ENCODE data around the gene S100A1.

The S100A1 gene

GRCh38 chr1:153609585-153609907 is 18.7 kb upstream of the S100A1 start:
- no peak for TF ChIP-seq CTCF (conservative IDR thresholded peaks at IDR 0.05; ENCODE audit: low read depth)
- ChIA-PET POLR2A (ENCODE audit: low non-redundant PET) (no interaction called here), CTCF (interaction anchor here (0.6 to 2.3 kb wide), 4 partner anchors 8 to 41 kb away, joined by 3 to 8 read pairs (median 4); partner anchors contain the start of gene S100A1)
- DNase-seq (ENCODE audit: low spot score) = no peak
- H3K27ac ChIP-seq = peak overlapping the region; percentile 99

GRCh38 chr1:153610334-153610733 is 17.9 kb upstream of the S100A1 start:
- no peak for DNase-seq (ENCODE audit: low spot score)
- H3K27ac ChIP-seq = peak overlapping the region; percentile 99
- ChIA-PET POLR2A (ENCODE audit: low non-redundant PET) (interaction anchor here (1.5 to 7.6 kb wide), 2 partner anchors 16 to 24 kb away, joined by 6 to 56 read pairs; partner anchors contain the start of genes CHTOP, S100A1 and S100A13), CTCF (interaction anchor here (1.0 to 2.3 kb wide), 3 partner anchors 38 to 101 kb away, joined by 4 to 8 read pairs (median 4); no protein-coding TSS in a partner anchor)
- TF ChIP-seq CTCF (conservative IDR thresholded peaks at IDR 0.05; ENCODE audit: low read depth) = no peak

- DNase-seq (ENCODE audit: low spot score) = peak; percentile 90
- CTCF ChIA-PET = interaction anchor here (1.0 to 2.3 kb wide), 2 partner anchors 38 to 102 kb away, joined by 4 to 8 read pairs; no protein-coding TSS in a partner anchor
- TF ChIP-seq CTCF (conservative IDR thresholded peaks at IDR 0.05; ENCODE audit: low read depth) = no peak
- peak overlapping the region; percentile 99 for H3K27ac ChIP-seq
- POLR2A ChIA-PET (ENCODE audit: low non-redundant PET) = interaction anchor here (1.5 to 7.6 kb wide), 2 partner anchors 16 to 23 kb away, joined by 6 to 56 read pairs; partner anchors contain the start of genes CHTOP, S100A1 and S100A13
Measured at GRCh38 chr1:153610811-153611301, 17.4 kb upstream of the S100A1 start.

- peak overlapping the region; percentile 99 for H3K27ac ChIP-seq
- TF ChIP-seq CTCF (conservative IDR thresholded peaks at IDR 0.05; ENCODE audit: low read depth) = no peak
- POLR2A ChIA-PET (ENCODE audit: low non-redundant PET) = interaction anchor here (1.5 to 7.6 kb wide), 2 partner anchors 15 to 23 kb away, joined by 6 to 56 read pairs; partner anchors contain the start of genes CHTOP, S100A1 and S100A13
- no peak for DNase-seq (ENCODE audit: low spot score)
- CTCF ChIA-PET = interaction anchor here (4.5 kb wide), 1 partner anchor 39 kb away, joined by 23 read pairs; no protein-coding TSS in a partner anchor
Measured at GRCh38 chr1:153611356-153611755, 16.9 kb upstream of the S100A1 start.

- peak overlapping the region; percentile 99 for H3K27ac ChIP-seq
- ChIA-PET POLR2A (ENCODE audit: low non-redundant PET) (interaction anchor here (0.6 to 7.6 kb wide), 6 partner anchors 14 to 46 kb away, joined by 3 to 56 read pairs (median 4); partner anchors contain the start of genes CHTOP, S100A1 and S100A13), CTCF (interaction anchor here (4.5 kb wide), 1 partner anchor 40 kb away, joined by 23 read pairs; no protein-coding TSS in a partner anchor)
- TF ChIP-seq CTCF (conservative IDR thresholded peaks at IDR 0.05; ENCODE audit: low read depth) = no peak
- DNase-seq (ENCODE audit: low spot score) = no peak
Measured at GRCh38 chr1:153612111-153612754, 16.0 kb upstream of the S100A1 start.

- DNase-seq (ENCODE audit: low spot score) = peak; percentile 92
- POLR2A ChIA-PET (ENCODE audit: low non-redundant PET) = interaction anchor here (0.5 to 7.6 kb wide), 9 partner anchors 14 to 701 kb away, joined by 3 to 56 read pairs (median 3); partner anchors contain the start of genes CHTOP, S100A1 and S100A13
- TF ChIP-seq CTCF (conservative IDR thresholded peaks at IDR 0.05; ENCODE audit: low read depth) = no peak
- H3K27ac ChIP-seq = peak within 1 kb of the TSS; percentile 99
- CTCF ChIA-PET = interaction anchor here (4.5 kb wide), 1 partner anchor 40 kb away, joined by 23 read pairs; no protein-coding TSS in a partner anchor
Measured at GRCh38 chr1:153612755-153613331, 15.4 kb upstream of the S100A1 start, which contains the start of gene S100A16. Gene S100A16 (minus strand): TSS chr1:153613137. CDS start chr1:153608151, 4,986 bp downstream.
